WTC11 (cell line): ENCODE results near the gene SAMD4A.

Source experiments
- FOXJ3 ChIP-seq: sonication (generic); formaldehyde crosslinking; IDR thresholded peaks from 2 replicates; pipeline ENCODE4 v1.9.0; 2021; ENCODE audit warnings: missing genetic modification reagents, mild to moderate bottlenecking, borderline replicate concordance
- GABPB1 ChIP-seq: sonication (generic); formaldehyde crosslinking; IDR thresholded peaks from 2 replicates; pipeline ENCODE4 v1.8.1; 2023; ENCODE audit warnings: mild to moderate bottlenecking, missing genetic modification reagents
- JUN ChIP-seq: sonication (generic); formaldehyde crosslinking; IDR thresholded peaks from 2 replicates; pipeline ENCODE4 v1.8.0; 2023; ENCODE audit warnings: mild to moderate bottlenecking, missing genetic modification reagents
- NFE2L1 ChIP-seq: sonication (generic); formaldehyde crosslinking; IDR thresholded peaks from 2 replicates; pipeline ENCODE4 v1.8.1; 2023; ENCODE audit warnings: missing genetic modification reagents
- NR2C2 ChIP-seq: sonication (generic); formaldehyde crosslinking; IDR thresholded peaks from 2 replicates; pipeline ENCODE4 v1.8.0; 2022; ENCODE audit warnings: mild to moderate bottlenecking, missing genetic modification reagents
- SP1 ChIP-seq: sonication (generic); formaldehyde crosslinking; conservative IDR thresholded peaks from 2 replicates; pipeline ENCODE4 v1.8.1; 2022; ENCODE audit warnings: missing genetic modification reagents
- ZNF121 ChIP-seq: sonication (generic); formaldehyde crosslinking; IDR thresholded peaks from 2 replicates; pipeline ENCODE4 v1.8.0; 2023; ENCODE audit warnings: missing genetic modification reagents
- TF ChIP-seq, protein P1 (sequence below): sonication (generic); formaldehyde crosslinking; IDR thresholded peaks from 2 replicates; pipeline ENCODE4 v1.8.1; 2023; ENCODE audit warnings: mild to moderate bottlenecking, missing genetic modification reagents
- TF ChIP-seq, protein P2 (sequence below): fragments of 200-600 bp; IDR thresholded peaks from 2 replicates; pipeline ENCODE4 v1.8.0; 2022; ENCODE audit warnings: antibody characterized with exemption
- TF ChIP-seq, protein P3 (sequence below): sonication (generic); formaldehyde crosslinking; IDR thresholded peaks from 2 replicates; pipeline ENCODE4 v1.8.1; 2023; ENCODE audit warnings: mild to moderate bottlenecking, moderate library complexity, missing genetic modification reagents
- TF ChIP-seq, protein P4 (sequence below): sonication (generic); formaldehyde crosslinking; IDR thresholded peaks from 2 replicates; pipeline ENCODE4 v1.8.0; 2022; ENCODE audit warnings: mild to moderate bottlenecking, missing genetic modification reagents
- TF ChIP-seq, protein P5 (sequence below): sonication (generic); formaldehyde crosslinking; IDR thresholded peaks from 2 replicates; pipeline ENCODE4 v1.8.1; 2023; ENCODE audit warnings: mild to moderate bottlenecking, missing genetic modification reagents, moderate library complexity
- TF ChIP-seq, protein P6 (sequence below): sonication (generic); formaldehyde crosslinking; IDR thresholded peaks from 2 replicates; pipeline ENCODE4 v1.8.1; 2022; ENCODE audit warnings: low read depth, mild to moderate bottlenecking, moderate library complexity, missing genetic modification reagents, borderline replicate concordance
- TF ChIP-seq, protein P7 (sequence below): sonication (generic); formaldehyde crosslinking; IDR thresholded peaks from 2 replicates; pipeline ENCODE4 v1.8.1; 2022; ENCODE audit warnings: mild to moderate bottlenecking, moderate library complexity, missing genetic modification reagents

DNA sequence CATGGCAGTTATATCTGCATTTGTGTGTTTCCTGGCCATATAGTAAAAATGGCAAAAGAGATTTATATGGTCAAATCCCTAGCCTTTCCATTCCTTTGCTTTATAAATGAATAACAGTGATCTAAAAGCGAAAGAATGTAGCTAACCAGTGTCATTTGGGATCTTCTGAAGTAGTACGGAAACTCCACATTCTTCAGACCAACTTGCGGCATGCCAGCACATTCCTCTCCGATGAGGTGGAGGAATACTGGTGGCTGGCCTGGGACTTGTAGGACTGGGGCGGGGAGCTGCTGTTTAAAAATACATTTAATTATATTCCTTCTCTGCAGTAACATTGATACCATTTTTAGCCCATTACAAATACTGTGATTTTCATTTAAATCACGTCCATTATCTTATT is 85.3 kb downstream of the SAMD4A start:
- TF ChIP-seq, protein P1, sequence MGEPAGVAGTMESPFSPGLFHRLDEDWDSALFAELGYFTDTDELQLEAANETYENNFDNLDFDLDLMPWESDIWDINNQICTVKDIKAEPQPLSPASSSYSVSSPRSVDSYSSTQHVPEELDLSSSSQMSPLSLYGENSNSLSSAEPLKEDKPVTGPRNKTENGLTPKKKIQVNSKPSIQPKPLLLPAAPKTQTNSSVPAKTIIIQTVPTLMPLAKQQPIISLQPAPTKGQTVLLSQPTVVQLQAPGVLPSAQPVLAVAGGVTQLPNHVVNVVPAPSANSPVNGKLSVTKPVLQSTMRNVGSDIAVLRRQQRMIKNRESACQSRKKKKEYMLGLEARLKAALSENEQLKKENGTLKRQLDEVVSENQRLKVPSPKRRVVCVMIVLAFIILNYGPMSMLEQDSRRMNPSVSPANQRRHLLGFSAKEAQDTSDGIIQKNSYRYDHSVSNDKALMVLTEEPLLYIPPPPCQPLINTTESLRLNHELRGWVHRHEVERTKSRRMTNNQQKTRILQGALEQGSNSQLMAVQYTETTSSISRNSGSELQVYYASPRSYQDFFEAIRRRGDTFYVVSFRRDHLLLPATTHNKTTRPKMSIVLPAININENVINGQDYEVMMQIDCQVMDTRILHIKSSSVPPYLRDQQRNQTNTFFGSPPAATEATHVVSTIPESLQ = no peak
- TF ChIP-seq JUN (no peak), NFE2L1 (CRISPR knock-in tag) (no peak), NR2C2 (no peak), FOXJ3 (CRISPR knock-in tag) (no peak), SP1 (CRISPR knock-in tag) (no peak), GABPB1 (CRISPR knock-in tag) (no peak), ZNF121 (CRISPR knock-in tag) (no peak)
- TF ChIP-seq, protein P2, sequence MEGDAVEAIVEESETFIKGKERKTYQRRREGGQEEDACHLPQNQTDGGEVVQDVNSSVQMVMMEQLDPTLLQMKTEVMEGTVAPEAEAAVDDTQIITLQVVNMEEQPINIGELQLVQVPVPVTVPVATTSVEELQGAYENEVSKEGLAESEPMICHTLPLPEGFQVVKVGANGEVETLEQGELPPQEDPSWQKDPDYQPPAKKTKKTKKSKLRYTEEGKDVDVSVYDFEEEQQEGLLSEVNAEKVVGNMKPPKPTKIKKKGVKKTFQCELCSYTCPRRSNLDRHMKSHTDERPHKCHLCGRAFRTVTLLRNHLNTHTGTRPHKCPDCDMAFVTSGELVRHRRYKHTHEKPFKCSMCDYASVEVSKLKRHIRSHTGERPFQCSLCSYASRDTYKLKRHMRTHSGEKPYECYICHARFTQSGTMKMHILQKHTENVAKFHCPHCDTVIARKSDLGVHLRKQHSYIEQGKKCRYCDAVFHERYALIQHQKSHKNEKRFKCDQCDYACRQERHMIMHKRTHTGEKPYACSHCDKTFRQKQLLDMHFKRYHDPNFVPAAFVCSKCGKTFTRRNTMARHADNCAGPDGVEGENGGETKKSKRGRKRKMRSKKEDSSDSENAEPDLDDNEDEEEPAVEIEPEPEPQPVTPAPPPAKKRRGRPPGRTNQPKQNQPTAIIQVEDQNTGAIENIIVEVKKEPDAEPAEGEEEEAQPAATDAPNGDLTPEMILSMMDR = no peak
- TF ChIP-seq, protein P3, sequence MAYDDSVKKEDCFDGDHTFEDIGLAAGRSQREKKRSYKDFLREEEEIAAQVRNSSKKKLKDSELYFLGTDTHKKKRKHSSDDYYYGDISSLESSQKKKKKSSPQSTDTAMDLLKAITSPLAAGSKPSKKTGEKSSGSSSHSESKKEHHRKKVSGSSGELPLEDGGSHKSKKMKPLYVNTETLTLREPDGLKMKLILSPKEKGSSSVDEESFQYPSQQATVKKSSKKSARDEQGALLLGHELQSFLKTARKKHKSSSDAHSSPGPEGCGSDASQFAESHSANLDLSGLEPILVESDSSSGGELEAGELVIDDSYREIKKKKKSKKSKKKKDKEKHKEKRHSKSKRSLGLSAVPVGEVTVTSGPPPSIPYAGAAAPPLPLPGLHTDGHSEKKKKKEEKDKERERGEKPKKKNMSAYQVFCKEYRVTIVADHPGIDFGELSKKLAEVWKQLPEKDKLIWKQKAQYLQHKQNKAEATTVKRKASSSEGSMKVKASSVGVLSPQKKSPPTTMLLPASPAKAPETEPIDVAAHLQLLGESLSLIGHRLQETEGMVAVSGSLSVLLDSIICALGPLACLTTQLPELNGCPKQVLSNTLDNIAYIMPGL = no peak
- TF ChIP-seq, protein P4, sequence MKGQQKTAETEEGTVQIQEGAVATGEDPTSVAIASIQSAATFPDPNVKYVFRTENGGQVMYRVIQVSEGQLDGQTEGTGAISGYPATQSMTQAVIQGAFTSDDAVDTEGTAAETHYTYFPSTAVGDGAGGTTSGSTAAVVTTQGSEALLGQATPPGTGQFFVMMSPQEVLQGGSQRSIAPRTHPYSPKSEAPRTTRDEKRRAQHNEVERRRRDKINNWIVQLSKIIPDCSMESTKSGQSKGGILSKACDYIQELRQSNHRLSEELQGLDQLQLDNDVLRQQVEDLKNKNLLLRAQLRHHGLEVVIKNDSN (CRISPR knock-in tag) = no peak
- TF ChIP-seq, protein P5, sequence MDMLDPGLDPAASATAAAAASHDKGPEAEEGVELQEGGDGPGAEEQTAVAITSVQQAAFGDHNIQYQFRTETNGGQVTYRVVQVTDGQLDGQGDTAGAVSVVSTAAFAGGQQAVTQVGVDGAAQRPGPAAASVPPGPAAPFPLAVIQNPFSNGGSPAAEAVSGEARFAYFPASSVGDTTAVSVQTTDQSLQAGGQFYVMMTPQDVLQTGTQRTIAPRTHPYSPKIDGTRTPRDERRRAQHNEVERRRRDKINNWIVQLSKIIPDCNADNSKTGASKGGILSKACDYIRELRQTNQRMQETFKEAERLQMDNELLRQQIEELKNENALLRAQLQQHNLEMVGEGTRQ (CRISPR knock-in tag) = no peak
- TF ChIP-seq, protein P6, sequence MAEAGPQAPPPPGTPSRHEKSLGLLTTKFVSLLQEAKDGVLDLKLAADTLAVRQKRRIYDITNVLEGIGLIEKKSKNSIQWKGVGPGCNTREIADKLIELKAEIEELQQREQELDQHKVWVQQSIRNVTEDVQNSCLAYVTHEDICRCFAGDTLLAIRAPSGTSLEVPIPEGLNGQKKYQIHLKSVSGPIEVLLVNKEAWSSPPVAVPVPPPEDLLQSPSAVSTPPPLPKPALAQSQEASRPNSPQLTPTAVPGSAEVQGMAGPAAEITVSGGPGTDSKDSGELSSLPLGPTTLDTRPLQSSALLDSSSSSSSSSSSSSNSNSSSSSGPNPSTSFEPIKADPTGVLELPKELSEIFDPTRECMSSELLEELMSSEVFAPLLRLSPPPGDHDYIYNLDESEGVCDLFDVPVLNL (CRISPR knock-in tag) = no peak
- TF ChIP-seq, protein P7, sequence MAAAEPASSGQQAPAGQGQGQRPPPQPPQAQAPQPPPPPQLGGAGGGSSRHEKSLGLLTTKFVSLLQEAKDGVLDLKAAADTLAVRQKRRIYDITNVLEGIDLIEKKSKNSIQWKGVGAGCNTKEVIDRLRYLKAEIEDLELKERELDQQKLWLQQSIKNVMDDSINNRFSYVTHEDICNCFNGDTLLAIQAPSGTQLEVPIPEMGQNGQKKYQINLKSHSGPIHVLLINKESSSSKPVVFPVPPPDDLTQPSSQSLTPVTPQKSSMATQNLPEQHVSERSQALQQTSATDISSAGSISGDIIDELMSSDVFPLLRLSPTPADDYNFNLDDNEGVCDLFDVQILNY (CRISPR knock-in tag) = no peak
